WTC11 (cell line): ENCODE results near the gene AHRR.

ENCODE experiments used
- ETV6 ChIP-seq: sonication (generic); formaldehyde crosslinking; IDR thresholded peaks from 2 replicates; pipeline ENCODE4 v1.8.1; 2022; ENCODE audit warnings: mild to moderate bottlenecking, missing genetic modification reagents
- FOXJ3 ChIP-seq: sonication (generic); formaldehyde crosslinking; IDR thresholded peaks from 2 replicates; pipeline ENCODE4 v1.9.0; 2021; ENCODE audit warnings: missing genetic modification reagents, mild to moderate bottlenecking, borderline replicate concordance
- MYBL2 ChIP-seq: sonication (generic); formaldehyde crosslinking; IDR thresholded peaks from 2 replicates; pipeline ENCODE4 v1.8.1; 2023; ENCODE audit warnings: mild to moderate bottlenecking, moderate library complexity, missing genetic modification reagents
- NFE2L1 ChIP-seq: sonication (generic); formaldehyde crosslinking; IDR thresholded peaks from 2 replicates; pipeline ENCODE4 v1.8.1; 2023; ENCODE audit warnings: missing genetic modification reagents
- NR1H2 ChIP-seq: sonication (generic); formaldehyde crosslinking; IDR thresholded peaks from 2 replicates; pipeline ENCODE4 v1.9.0; 2021; ENCODE audit warnings: mild to moderate bottlenecking, moderate library complexity, missing genetic modification reagents
- ZNF138 ChIP-seq: sonication (generic); formaldehyde crosslinking; conservative IDR thresholded peaks from 2 replicates; pipeline ENCODE4 v1.8.1; 2022; ENCODE audit warnings: mild to moderate bottlenecking, moderate library complexity, missing genetic modification reagents
- ZNF671 ChIP-seq: fragments of 250-450 bp; sonication (Bioruptor Pico); IDR thresholded peaks from 2 replicates; pipeline ENCODE4 v1.8.0; 2021; ENCODE audit warnings: mild to moderate bottlenecking
- TF ChIP-seq, protein P1 (sequence below): fragments of 200-600 bp; IDR thresholded peaks from 2 replicates; pipeline ENCODE4 v1.8.0; 2022; ENCODE audit warnings: antibody characterized with exemption
- TF ChIP-seq, protein P2 (sequence below): sonication (generic); formaldehyde crosslinking; IDR thresholded peaks from 2 replicates; pipeline ENCODE4 v1.8.1; 2022; ENCODE audit warnings: mild to moderate bottlenecking, missing genetic modification reagents, moderate library complexity, borderline replicate concordance
- TF ChIP-seq, protein P3 (sequence below): sonication (generic); formaldehyde crosslinking; IDR thresholded peaks from 2 replicates; pipeline ENCODE4 v1.8.1; 2023; ENCODE audit warnings: mild to moderate bottlenecking, missing genetic modification reagents
- TF ChIP-seq, protein P4 (sequence below): sonication (generic); formaldehyde crosslinking; IDR thresholded peaks from 2 replicates; pipeline ENCODE4 v1.8.1; 2022; ENCODE audit warnings: missing genetic modification reagents, borderline replicate concordance
- TF ChIP-seq, protein P5 (sequence below): sonication (generic); formaldehyde crosslinking; IDR thresholded peaks from 2 replicates; pipeline ENCODE4 v1.8.0; 2022; ENCODE audit warnings: mild to moderate bottlenecking, missing genetic modification reagents
- TF ChIP-seq, protein P6 (sequence below): sonication (generic); formaldehyde crosslinking; conservative IDR thresholded peaks from 2 replicates; pipeline ENCODE4 v1.8.1; 2022; ENCODE audit warnings: mild to moderate bottlenecking, missing genetic modification reagents

DNA sequence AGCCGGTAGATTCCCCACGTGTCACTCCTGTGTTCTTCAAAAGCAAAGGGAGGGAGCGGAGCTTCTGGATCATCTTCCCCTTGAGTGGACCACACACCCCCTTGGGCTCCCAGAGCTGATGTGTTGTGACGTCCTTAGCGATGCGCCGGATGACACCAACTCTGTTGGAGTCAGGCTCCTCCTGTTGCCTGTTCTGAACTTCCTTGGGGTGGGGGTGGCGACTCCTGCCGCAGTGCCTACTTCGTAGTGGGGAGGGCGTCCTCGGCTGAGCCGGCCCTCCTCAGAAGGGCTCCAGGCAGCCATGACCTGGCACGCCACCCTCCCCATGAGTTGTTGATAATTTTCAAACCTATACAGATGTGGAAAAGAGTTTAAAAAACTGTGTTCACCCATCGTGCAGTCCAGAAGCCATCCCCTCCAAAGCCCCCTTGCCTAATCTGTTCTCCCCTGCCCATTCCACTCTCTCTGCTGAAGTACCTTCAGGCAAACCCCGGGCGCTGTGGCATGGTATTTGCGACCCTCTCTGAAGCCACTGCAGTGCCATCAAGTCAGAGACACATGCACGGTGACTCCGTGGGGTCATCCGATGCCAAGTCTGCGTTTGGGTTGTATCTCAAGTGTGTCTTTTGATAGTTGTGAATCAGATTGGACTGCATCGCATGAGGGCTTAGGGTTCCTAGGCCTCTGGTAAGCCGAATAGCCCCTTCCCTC is 138.2 kb downstream of the AHRR start:
- TF ChIP-seq NFE2L1 (no peak), NR1H2 (CRISPR knock-in tag) (no peak), ZNF138 (CRISPR knock-in tag) (no peak), ETV6 (CRISPR knock-in tag) (no peak), ZNF671 (CRISPR knock-in tag) (no peak), FOXJ3 (no peak), MYBL2 (CRISPR knock-in tag) (no peak)
- TF ChIP-seq, protein P1, sequence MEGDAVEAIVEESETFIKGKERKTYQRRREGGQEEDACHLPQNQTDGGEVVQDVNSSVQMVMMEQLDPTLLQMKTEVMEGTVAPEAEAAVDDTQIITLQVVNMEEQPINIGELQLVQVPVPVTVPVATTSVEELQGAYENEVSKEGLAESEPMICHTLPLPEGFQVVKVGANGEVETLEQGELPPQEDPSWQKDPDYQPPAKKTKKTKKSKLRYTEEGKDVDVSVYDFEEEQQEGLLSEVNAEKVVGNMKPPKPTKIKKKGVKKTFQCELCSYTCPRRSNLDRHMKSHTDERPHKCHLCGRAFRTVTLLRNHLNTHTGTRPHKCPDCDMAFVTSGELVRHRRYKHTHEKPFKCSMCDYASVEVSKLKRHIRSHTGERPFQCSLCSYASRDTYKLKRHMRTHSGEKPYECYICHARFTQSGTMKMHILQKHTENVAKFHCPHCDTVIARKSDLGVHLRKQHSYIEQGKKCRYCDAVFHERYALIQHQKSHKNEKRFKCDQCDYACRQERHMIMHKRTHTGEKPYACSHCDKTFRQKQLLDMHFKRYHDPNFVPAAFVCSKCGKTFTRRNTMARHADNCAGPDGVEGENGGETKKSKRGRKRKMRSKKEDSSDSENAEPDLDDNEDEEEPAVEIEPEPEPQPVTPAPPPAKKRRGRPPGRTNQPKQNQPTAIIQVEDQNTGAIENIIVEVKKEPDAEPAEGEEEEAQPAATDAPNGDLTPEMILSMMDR, result no peak
- TF ChIP-seq, protein P2, sequence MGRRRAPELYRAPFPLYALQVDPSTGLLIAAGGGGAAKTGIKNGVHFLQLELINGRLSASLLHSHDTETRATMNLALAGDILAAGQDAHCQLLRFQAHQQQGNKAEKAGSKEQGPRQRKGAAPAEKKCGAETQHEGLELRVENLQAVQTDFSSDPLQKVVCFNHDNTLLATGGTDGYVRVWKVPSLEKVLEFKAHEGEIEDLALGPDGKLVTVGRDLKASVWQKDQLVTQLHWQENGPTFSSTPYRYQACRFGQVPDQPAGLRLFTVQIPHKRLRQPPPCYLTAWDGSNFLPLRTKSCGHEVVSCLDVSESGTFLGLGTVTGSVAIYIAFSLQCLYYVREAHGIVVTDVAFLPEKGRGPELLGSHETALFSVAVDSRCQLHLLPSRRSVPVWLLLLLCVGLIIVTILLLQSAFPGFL (CRISPR knock-in tag), result no peak
- TF ChIP-seq, protein P3, sequence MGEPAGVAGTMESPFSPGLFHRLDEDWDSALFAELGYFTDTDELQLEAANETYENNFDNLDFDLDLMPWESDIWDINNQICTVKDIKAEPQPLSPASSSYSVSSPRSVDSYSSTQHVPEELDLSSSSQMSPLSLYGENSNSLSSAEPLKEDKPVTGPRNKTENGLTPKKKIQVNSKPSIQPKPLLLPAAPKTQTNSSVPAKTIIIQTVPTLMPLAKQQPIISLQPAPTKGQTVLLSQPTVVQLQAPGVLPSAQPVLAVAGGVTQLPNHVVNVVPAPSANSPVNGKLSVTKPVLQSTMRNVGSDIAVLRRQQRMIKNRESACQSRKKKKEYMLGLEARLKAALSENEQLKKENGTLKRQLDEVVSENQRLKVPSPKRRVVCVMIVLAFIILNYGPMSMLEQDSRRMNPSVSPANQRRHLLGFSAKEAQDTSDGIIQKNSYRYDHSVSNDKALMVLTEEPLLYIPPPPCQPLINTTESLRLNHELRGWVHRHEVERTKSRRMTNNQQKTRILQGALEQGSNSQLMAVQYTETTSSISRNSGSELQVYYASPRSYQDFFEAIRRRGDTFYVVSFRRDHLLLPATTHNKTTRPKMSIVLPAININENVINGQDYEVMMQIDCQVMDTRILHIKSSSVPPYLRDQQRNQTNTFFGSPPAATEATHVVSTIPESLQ (CRISPR knock-in tag), result no peak
- TF ChIP-seq, protein P4, sequence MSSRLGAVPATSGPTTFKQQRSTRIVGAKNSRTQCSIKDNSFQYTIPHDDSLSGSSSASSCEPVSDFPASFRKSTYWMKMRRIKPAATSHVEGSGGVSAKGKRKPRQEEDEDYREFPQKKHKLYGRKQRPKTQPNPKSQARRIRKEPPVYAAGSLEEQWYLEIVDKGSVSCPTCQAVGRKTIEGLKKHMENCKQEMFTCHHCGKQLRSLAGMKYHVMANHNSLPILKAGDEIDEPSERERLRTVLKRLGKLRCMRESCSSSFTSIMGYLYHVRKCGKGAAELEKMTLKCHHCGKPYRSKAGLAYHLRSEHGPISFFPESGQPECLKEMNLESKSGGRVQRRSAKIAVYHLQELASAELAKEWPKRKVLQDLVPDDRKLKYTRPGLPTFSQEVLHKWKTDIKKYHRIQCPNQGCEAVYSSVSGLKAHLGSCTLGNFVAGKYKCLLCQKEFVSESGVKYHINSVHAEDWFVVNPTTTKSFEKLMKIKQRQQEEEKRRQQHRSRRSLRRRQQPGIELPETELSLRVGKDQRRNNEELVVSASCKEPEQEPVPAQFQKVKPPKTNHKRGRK (CRISPR knock-in tag), result no peak
- TF ChIP-seq, protein P5, sequence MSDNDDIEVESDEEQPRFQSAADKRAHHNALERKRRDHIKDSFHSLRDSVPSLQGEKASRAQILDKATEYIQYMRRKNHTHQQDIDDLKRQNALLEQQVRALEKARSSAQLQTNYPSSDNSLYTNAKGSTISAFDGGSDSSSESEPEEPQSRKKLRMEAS (CRISPR knock-in tag), result no peak
- TF ChIP-seq, protein P6, sequence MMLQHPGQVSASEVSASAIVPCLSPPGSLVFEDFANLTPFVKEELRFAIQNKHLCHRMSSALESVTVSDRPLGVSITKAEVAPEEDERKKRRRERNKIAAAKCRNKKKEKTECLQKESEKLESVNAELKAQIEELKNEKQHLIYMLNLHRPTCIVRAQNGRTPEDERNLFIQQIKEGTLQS (CRISPR knock-in tag), result no peak
